Suppressor macrophage (primary cell): Measurements from ENCODE around the gene ZNF536.
"Not testable (repeated sequence)": the region's sequence is repeated elsewhere in the genome, so short reads cannot be mapped to it uniquely, and the experiment has no call there.

Experiments
- DNase-seq, 4 experiments: peaks; one replicate each; pipeline ENCODE4 v3.0.0-alpha.2; 2020 to 2022

ZNF536 gene

DNA sequence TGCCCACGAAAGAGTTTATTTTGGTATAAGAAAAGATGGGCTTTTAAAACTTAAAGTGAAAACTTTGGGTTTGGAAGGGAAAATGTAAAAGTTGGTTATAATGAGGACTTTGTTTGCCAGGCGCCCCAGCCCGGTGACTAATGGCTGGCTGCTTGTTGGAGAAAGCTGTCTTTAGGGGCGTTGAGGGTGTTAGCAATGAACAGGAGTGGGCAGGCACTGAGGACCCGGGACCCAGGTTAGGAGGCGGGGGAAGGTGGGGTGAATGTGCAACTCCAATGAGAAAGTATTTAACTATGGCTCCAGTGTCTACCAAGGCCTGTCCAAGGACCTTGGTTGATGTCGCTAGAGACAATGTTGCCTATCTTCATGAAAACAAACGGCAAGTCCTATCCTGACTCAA, 118.6 kb downstream of the ZNF536 start:
- DNase-seq: no peak

DNA sequence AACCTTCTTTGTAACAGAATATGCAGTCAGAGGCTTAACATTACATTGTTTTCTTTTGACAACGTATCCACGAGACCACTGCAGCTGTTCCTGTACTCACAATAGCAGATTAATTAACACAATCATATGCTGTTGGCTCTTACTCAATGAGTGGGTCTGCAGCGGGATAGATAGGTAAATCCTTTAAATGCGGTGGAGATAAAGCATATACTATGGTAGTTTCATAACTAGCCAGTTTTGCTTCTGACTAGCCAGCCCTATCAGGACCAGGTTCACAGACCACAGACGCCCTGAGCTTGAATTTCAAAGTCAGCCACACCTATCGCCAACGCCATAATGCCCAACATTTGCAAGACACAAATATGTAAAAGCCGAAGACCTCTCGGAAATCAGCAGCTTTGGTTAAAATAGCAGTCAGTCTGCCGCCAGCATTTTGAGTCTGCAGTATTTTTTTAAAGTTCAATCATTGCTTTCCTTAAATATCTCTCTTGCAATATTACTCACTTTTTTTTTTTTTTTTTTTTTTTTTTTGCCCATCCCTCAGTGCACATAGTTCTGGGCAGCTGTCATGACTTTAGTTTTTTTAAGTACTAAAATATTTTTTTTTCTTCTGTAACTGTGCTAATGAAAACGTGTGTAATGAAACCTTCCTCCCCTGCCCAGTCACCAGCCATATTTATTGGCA, 120.5 kb downstream of the ZNF536 start:
- DNase-seq: no peak

DNA sequence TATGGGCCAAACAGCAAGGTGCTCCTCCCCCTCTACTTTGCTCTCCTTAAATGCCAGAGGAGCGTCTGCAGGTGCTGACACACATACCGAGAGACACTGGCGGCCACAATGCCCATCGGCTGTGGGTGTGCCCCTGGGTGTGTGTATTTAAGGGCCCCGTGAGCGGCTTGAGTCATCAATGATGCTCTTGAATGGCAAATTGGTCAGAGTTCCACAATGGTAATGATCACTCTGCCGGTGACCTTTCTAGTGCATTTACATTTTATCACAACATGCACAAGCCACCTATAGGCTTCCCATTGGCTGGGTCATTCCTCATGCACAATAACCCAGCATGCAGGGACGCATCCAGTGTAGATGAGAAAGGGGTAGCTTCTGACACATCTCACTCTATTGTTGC, 124.8 kb downstream of the ZNF536 start:
- DNase-seq: no peak

DNA sequence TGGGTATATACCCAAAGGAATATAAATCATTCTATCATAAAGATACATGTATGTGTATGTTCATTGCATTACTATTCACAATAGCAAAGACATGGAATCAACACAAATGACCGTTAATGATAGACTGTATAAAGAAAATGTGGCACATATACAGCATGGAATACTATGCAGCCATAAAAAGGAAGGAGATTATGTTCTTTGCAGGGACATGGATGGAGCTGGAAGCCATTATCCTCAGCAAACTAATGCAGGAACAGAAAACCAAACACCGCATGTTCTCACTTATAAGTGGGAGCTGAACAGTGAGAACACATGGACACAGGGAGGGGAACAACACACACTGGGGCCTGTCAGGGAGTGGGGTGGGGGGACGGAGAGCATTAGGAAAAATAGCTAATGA, 125.9 kb downstream of the ZNF536 start:
- DNase-seq: not testable (repeated sequence)

DNA sequence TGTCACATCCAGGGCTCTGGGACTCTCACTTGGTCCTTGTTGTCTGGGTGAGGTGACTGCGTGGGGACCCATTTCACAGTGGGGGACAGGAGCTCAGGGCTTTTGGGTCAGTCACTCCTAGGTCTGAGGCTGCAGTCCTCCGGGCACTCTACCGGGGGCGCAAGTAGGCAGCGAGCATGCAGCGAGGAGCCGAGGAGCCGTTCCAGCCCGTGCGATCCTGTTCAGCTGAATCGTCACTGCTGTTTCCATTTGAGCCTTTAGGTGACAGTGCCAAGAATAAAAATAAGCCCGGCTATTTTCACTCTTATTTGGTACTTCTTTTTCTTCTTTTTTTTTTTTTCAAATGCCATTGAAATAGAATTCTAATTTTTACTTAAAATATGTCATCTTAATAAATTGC, 126.5 kb downstream of the ZNF536 start:
- DNase-seq: no peak

DNA sequence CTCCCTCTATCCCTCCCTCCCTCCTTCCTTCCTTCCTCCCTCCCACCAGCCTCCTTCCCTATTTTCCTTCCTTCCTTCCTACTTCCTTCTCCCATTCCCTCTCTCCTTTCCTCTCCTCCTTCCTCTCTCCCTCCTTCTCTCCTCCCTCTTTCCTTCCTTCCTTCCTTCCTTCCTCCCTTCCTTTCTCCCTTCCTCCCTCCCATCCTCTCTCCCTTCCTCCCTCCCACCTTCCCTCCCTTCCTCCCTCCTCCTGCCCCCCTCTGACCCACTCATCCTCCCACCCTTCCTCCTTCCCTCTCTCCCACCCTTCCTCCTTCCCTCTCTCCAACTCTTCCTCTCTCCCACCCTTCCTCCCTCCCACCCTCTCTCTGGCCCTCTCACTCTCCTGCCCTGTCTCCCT, 132.1 kb downstream of the ZNF536 start:
- no peak for DNase-seq

DNA sequence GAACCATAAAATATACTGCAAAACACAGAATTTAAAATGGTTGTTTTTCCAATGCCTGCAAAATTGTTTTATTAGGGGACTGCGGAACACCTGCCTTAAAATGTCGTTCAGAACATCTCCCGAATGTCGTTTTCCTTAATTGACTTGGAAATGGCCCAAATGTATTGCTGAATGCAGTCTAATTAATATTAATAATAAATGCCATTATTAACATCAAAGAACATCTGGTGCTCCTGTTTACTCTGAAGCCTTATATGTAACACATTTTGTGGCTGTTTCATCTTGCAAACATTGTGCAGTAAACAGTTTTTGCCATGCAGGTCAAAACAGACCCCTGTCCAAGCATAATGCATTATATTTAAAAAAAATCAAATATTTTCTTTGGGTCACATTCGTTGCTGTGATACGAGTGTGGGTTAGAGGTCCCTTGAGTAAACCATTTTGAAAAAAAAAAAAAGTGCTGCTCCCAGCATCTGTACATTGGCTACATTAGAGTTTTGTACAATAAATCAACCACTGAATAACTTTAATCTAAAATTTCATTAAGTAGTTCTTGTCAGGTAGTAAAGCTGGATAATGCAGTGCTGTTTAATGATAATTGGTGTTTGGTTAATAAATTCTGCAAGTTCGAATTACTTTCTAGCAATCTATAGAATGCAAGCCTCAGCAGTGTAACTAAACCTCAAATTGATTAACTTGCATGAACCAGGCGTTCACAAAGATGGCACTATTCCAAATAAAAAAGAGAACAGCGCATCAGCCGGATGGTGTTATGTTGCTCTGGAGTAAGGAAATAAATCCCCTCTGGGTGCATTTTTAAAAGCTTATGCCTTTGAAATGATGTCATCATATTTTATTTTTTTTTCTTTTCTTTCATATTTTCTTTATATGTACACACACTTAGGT, 140.2 kb downstream of the ZNF536 start:
- DNase-seq: no peak

DNA sequence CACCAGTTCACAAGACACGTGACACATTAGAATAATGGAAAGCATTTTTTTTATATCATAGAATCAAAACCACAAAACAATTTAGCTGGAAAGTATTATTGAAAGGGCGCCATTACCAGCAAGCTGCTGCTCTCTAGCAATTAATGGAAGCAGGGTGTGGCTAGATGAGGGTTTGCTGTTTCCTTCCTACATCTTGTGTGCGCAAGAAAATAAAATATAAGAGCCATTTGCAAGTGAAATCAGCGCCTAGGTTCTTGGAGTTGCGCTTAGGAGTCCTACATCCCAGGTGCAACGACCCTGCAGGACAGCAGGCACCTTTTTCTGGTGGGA, 140.9 kb downstream of the ZNF536 start:
- DNase-seq: no peak

DNA sequence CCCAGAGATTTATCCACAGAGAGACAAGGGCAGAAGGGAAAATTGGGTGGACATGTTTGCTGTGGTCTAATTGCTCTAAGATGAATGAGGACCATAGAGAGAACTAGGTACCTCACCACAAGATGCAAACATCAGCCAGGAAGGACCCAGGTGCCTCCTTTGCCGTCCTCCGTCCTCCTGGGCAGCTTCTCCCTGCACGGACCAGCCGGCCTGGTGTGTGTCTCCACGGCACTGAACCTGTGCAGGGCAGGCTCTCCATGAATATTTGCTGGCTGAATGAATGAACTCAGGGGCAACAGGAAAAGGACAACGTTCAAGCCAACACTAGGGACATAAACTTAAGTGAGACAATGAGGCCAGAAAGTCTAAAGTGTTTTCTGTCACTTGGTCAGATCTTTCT, 143.9 kb downstream of the ZNF536 start:
- no peak for DNase-seq

DNA sequence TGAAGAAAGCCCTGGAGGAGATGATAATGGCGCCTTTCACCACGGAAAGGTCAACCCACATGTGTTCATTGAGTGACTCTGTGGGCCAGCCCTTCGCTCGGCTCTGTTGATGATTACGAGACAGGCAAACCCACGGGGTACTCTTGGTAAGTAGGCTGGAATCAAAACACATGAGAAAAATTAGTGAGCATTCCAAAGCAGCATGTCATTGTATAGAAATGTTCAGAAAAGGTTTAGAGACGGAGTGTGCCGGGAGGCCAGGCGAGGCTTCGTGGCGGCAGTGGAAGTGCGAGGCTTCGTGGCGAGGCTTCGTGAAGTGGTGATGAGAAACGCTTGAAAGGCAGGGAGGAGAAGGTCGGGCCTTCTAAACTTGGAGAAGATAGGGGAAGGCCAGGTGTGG, 144.3 kb downstream of the ZNF536 start:
- DNase-seq: no peak

DNA sequence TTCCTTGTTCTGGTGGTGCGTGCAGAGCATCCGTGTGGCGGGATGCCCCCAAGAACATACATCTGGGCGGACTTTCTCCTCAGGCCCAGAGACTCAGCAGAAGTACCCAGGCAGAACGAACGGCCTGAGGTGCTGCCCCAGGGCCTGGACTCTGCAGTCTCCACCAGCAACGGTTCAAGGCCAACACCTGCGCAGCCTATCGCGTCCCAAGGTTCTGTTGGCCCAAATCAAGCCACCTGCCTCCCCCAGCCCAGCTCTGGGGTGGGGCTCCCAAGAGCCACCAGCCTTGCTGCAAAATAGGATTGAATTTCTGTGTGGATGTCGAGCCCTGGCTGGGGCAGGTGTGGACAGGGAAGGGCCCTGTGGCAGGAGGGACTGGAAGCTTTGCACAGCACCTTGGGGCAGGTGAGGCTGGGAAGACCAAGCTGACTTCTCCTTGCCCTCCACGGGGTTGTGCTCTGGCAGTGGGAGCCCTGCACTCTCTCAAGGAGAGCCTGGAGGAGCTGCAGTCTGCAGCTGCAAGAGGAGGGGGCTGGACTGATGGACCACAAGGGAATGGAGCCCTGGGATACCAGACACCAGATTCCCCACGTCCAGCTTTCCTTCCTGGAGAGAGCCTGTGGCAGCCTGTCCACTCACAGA, 146.9 kb downstream of the ZNF536 start:
- DNase-seq: no peak

DNA sequence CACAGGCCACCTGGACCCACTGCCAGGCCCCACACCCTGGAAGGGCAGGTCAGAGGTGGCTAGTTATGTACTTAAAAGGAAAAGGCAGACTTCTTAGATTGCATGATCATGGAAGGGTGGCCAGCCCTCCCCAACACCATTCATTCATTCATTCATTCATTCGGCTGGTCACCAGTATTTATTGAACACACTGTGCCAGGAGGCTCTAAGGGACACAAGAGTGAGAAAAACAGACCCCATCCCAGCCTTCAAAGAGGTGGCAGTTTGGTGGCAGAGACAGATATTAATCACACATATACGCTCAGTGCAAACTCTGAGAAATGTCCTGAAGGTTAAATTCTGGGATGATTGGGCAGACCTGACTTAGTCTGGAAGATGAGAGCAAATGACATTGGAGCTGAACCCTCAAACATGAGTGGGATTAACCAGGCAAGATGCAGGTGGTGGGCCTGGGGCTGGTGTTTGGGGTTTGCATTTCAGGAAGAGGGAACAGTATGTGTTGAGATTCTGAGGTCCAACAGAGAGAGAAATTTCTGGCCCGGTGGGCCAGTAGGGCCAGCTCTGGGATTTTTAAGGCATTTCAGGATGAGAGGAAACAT, 147.5 kb downstream of the ZNF536 start:
- DNase-seq: no peak

DNA sequence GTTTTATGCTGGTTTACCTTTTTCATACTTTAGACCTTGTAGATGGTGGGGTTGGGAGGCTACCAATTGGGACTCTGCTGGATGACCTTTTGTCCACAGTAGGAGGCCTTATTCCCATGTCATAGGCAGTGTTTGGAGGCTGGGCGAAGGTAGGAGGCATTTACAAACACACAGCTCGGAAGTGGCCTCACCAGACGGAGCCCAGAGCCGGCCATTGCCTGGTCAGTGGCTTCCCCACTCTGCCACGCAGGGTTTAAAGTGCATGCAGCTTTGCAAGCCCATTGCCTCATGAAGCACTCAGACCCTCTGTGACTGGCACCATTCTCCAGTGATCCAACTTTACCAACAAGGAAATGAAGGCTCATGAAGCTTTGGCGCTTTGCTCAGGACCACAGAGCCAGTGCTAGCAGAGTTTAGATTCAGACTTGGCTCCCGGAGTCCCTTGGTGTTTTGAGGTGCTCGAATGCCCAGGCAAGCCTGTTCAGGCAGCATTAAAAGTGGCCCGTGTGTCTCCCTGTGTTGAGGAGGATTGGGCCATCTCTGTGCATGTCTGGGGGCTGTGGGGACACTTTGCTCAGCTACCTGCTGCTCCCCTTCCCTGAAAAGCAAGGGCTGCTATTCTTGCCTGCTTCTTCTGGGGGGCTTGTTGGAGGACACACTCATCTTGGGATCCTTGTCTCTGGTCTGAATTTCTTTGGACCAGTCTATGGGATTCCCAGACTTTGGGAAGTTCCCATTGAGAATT, 148.7 kb downstream of the ZNF536 start:
- no peak for DNase-seq

DNA sequence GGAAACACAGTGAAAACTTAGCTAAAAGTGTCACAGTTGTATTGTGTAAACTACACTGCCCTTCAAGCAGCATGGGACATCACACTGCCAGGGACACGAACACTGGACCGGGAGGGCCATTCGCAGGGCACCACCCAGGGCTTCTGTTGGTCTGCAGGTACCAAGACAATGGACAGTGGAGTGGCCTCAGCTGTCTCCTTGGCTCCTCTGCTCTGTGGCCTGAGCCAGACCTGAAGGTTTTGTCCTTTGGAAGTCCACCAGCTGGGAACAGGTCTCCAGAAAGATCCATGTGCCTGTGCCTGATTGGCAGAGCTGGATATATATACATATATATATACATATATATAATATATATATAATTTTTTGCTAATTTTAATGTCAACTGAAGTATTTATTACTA, 149.8 kb downstream of the ZNF536 start:
- no peak for DNase-seq

DNA sequence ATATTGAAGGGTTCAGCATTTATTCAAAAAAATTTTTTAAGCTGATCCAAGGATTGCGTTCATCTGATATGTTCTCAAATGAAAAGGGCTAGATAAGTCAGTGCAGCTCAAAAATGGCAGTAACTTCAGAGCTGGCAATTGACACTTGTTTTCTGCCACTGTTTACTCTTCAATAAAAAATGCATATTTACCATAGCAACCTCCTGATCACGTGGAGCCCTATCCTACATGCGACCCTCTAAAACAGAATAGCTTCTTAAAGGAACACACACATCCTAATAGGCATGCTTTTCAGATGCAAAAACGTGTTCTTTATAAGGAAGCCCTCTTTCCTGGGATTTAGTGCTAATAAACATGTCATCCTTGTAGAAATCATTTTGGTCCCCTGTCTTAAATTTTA, 150.2 kb downstream of the ZNF536 start:
- no peak for DNase-seq

DNA sequence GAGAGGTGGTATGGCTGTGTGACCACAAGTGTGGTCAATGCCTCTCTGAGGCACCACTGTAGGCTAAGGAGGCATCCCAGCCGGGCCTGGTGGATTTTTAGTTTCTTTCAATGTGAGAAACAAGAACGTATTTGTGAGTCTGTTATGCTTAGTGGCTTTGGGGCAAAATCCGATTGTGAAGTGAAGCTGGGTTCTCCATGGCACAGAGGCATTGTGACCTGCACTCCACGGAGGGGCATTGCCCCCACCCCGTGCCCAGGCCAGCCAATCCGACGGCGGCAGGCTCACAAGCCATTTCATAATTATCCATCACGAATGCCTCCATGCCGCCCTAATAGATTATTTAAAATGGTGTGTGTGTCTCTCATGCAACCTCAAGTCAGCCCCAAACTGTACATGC, 151.6 kb downstream of the ZNF536 start:
- no peak for DNase-seq

DNA sequence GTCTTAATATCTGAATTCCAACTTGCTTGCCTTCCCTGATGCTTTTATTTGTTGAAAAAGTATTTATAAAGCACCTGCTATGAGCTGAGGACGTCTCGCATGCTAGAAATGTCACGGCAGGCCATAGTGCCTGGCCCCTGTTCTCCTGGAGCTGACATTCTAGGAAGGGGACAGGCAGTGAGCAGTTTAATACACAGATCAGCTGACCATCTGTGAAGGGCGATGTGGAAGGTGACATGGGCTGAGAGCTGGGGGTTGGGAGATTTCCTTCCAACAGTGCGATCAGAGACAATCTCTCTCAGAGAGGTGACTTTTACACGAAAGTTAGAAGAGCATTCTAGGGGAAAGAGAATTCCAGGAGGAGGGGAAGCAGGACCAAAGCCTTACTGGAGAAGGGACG, 153.2 kb downstream of the ZNF536 start:
- DNase-seq: no peak

DNA sequence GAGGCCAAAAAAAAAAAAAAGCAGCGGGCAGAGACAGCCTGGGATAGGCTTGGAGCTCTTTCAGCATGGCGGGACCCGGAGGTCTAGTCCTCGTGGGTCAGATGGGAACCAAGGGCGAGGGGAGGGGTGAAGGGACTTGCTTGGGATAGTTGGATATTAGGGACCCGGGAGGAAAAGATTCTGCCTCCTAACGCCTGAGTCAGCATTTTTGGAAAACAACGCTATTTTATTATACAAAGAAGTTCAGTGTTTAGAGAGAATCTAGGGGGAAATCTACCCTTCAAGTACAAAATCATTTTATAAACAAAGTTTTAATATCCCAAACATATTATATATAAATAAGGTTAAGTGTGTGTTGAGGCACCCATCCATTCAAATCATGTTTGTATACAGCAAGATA, 156.7 kb downstream of the ZNF536 start:
- DNase-seq: no peak

DNA sequence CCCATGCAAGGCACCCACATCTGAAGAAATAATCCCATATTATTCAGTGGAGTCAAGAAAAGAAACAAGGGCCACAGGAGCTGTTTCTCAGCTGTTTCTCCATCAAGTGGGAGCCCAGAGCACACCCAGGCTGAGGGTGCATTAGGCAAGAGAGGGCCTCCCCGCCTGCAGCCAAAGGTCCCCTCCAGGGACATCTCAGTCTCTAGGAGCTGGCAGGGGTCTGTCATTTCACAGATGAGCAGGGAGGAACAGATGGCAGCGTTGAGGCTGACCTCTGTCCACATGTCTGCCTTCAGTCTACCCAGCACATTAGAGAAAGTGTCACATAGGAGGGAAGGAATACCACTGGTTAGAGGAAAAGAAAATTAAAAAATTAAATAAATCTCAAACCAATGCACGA, 157.7 kb downstream of the ZNF536 start:
- no peak for DNase-seq

DNA sequence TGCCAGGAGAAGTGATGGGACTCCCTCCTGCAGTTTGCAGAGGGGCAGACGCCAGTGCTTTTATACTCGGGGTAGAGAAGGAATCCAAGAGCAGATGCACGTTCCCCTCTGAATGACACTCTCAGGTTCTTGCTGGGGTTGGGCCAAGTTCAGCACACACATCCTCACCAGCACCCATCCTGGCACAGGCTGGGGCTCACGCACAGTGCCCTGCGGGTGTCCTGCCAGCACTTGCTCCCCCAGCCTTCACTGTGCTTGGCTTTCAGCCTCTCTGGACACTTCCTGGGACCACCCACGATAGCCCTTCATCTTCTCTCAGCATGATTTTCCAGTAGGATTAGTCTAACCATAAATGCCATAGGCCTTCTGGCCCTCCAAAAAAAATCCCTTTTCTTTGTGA, 158.6 kb downstream of the ZNF536 start:
- no peak for DNase-seq

DNA sequence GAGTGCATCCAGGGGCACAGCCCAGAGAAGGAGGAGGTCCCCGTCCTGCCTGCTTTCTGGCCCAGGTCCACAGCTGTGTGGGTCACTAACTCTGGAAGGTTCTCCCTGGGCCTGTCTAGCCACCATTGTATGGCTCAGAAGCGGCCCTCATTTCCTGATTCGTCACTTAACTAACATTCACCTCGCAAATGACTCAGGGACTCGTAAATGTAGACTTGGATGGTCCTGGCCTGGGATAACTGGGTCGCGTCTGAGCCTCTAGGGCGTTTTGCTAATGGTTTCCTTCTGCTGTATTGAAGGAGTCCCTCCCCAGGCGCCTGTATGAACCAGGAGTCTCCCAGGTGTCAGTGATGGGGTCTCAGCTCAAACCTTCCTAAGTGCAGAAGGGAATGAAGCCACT, 162.8 kb downstream of the ZNF536 start:
- DNase-seq: no peak

DNA sequence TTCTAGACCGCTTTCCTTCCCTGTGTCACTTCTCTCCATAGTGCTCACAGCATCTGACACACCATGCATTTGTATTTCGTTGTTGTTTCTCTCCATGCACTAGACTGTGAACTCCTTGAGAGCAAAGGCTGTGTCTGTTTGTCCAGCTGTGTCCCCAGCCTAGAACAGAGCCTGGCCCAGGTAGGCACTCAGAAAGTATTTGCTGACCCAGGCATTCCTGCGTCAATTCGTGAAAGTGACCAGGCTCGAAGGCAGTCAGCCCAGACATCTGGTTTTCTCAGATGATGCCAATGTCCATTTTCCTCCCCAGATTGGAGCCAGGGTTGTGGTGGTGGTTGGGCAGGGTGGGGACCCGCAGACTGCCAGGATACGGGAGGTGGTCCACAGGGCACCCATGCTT, 164.8 kb downstream of the ZNF536 start:
- no peak for DNase-seq

DNA sequence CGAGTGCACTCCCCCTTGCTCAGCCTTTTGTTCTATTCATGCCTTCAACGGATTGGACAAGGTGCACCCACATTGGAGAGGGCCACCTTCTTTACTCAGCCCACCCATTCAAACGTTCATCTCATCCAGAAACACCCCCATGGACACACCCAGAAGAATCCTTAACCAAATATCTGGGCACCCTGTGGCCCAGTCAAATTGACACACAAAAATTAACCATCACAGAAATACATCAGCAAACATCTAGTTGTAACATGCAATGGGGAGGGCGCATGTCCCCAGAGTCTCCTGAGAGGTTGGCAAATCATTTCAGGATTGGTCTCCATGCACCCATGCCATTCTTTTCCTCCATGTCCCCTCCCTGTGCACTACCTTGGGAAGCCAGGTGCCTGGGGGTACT, 167.1 kb downstream of the ZNF536 start:
- no peak for DNase-seq
